ENCODE measurements around the gene PRPF8. TPM values are rescaled to one million over a fixed set of nuclear protein-coding genes. Genes with fewer than 3 reads are reported as not detected.
A peak's percentile ranks its signal among the peaks of the same experiment; 100 is the strongest.

PRPF8 gene
- total RNA-seq, 4 donors from 2014 or later = 138 to 390 (median 226) TPM

DNA sequence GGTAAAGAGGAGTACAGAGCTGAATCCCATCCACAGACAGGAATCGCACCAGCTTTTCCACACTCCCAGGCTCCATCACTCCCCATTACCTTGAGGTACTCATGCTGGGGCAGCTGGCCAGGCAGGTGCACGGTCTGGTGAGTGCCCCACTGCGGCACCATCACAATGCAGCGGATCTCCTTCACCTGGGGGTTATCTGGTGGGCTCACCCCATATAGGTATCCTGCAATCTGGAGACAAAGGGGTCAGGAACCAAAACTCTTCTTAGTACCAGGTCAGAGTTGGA, 33.2 kb downstream of the PRPF8 start:
- no peak for TF ChIP-seq POLR2A (IDR thresholded peaks at IDR 0.05)
- TF ChIP-seq, protein P1, sequence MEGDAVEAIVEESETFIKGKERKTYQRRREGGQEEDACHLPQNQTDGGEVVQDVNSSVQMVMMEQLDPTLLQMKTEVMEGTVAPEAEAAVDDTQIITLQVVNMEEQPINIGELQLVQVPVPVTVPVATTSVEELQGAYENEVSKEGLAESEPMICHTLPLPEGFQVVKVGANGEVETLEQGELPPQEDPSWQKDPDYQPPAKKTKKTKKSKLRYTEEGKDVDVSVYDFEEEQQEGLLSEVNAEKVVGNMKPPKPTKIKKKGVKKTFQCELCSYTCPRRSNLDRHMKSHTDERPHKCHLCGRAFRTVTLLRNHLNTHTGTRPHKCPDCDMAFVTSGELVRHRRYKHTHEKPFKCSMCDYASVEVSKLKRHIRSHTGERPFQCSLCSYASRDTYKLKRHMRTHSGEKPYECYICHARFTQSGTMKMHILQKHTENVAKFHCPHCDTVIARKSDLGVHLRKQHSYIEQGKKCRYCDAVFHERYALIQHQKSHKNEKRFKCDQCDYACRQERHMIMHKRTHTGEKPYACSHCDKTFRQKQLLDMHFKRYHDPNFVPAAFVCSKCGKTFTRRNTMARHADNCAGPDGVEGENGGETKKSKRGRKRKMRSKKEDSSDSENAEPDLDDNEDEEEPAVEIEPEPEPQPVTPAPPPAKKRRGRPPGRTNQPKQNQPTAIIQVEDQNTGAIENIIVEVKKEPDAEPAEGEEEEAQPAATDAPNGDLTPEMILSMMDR (IDR thresholded peaks at IDR 0.05) = no peak
- H3K27me3 ChIP-seq = no peaks in the 10 kb centered on the region
- H3K27ac ChIP-seq = no peak overlapping the region
- peaks cover 0 to 62% (median 0%) of the 10 kb centered on the region in 3 donors for H3K36me3 ChIP-seq
- no peak for DNase-seq
- no peaks in the 10 kb centered on the region for H3K9me3 ChIP-seq
- H3K4me3 ChIP-seq = no peak overlapping the region
- H3K4me1 ChIP-seq = peaks cover 8 to 31% (median 18%) of the 10 kb centered on the region in 4 donors

DNA sequence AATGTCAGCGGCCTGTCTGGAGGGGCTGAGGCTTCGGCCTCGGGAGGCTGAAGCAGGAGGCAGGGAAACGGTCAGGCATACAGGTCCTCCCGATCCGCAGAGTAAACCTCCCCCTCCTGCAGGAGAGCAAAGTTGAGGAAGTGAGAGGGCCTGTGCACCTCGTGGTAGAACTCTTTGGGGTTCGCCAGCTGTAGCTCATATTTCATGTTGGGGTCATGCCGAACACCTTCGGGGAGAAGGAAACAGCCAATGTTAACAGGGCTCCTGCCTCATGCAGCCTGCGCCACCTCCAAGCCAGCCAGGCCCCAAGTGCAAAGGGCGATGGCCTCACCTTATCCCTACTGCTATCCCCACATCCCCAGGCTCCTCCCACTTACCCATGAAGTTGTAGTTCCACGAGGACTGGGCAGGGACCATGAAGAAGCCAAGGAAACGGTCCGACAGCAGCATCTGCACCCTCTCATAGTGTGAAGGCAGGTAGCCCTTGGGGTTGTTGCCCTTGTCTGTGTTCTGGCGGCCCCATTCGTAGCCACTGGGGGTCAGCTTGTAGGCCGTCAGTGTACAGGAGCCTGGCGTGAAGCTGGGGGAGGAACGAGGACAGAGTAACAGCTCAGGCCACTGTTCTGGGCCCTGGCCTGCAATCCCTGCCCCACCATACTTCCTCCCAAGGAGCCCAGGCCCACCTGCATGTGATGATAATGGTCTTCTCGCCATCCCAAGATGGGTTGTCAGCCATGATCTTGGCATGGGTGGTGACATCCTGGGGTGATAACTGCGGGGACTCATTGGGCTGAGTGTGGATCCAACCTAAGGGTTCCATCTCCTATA, 33.7 kb downstream of the PRPF8 start:
- peak in 1 of 3 donors; percentile 71 for DNase-seq
- H3K36me3 ChIP-seq = peaks cover 0 to 56% (median 0%) of the 10 kb centered on the region in 3 donors

DNA sequence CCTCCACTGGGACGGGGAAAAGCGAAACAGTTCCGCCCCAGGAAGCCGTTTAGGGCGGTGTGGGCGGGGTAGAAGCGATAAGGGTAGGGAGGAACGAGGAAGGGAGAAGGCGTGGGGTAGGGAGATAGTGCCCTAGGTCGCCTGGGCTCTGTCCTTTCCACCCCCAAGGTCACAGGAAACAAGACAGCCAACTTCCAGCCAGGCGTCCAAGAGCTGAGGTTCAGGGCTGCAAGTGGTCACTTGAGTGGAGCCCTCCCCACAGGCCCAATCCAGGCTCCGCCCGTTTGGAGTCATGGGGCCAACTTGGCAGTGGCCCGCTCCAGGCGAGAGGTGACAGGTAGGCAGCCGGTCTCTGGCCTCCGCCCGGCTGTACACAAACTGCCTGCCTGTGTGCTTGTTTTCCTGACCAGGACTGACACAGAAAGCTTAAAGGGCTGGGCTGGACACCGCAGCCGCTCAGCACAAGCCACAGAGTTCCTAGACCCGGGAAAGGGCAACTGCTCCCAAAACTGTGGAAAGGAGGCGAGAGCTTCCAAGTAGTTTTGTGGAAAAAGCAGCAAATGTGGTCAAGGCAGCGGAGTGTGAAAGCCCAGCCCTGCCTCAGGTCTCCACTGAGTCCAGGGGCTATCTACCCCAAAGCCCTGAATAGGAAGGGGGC, 34.7 kb downstream of the PRPF8 start, which contains the start of gene RILP:
Gene RILP, minus strand, starts transcription at position 23 of the 658 bp plus-strand sequence. CDS start 62 bp downstream, outside the sequence.
- peak; percentile 50 to 92 (median 89) for DNase-seq
- Histone ChIP-seq H3K27ac (peak within 1 kb of the TSS; percentile 86 to 100 (median 94)), H3K27me3 (no peaks in the 10 kb centered on the region), H3K4me1 (peaks cover 8 to 31% (median 18%) of the 10 kb centered on the region in 4 donors), H3K4me3 (peak within 1 kb of the TSS; percentile 63 to 95 (median 78)), H3K9me3 (no peaks in the 10 kb centered on the region), H3K36me3 (peaks cover 0 to 47% (median 0%) of the 10 kb centered on the region in 3 donors)
- TF ChIP-seq, protein P1 (IDR thresholded peaks at IDR 0.05) = no peak
- peak; percentile 27 to 70 for TF ChIP-seq POLR2A (IDR thresholded peaks at IDR 0.05)

More for the DNA sequence above, 33.7 kb downstream of the PRPF8 start:
- TF ChIP-seq, protein P1 (IDR thresholded peaks at IDR 0.05) = no peak
- peak; percentile 25 to 59 for TF ChIP-seq POLR2A (IDR thresholded peaks at IDR 0.05)
- H3K27me3 ChIP-seq = no peaks in the 10 kb centered on the region
- H3K4me3 ChIP-seq = peak overlapping the region in 1 of 4 donors; percentile 91
- peaks cover 8 to 31% (median 18%) of the 10 kb centered on the region in 4 donors for H3K4me1 ChIP-seq
- H3K9me3 ChIP-seq = no peaks in the 10 kb centered on the region
- H3K27ac ChIP-seq = peak overlapping the region; percentile 86 to 100 (median 94)

DNA sequence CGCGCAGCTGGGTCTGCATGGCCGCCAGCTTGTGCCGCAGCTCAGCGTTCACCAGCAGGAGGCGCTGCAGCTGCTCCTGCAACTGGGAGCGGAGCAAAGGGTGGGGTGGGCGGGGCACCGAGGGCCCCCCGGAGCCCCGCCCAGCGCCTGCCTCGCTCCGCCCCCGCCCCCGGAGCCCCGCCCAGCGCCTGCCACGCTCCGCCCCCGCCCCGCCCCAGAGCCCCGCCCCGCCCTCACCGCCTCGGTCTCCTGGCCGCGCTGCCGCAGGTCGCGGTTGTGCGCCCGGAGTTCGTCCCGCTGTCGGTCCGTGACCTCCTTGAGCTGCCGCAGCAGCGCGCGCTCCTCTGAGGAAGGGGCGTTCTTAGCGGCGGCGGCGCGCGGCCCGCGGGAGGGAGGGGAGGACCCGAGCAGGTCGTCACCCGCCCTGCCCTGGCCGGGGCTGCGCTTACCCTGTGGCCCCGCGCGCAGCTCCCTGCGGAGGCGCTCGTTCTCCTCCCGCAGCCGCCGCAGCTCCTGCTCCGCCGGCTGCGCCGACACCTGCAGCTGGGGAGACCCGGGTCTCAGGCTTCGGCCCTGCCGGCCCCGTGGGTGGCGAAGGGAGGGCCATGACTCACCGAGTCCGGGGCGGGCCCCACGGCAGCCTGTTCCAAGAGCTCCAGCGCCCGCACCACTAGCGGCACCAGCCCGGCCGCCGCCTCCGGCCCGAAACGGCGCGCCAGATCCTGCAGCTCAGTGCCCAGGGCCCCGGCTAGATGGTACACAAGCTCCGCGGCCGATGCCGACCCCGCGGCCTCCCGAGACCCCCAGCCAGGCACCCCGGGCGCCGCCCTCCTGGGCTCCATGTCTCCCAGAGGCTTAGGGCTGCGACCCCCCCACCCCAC, 35.5 kb downstream of the PRPF8 start:
- Histone ChIP-seq H3K36me3 (peaks cover 0 to 39% (median 0%) of the 10 kb centered on the region in 3 donors), H3K4me3 (peak overlapping the region; percentile 63 to 95 (median 78)), H3K4me1 (peaks cover 8 to 39% (median 22%) of the 10 kb centered on the region in 4 donors), H3K9me3 (no peaks in the 10 kb centered on the region), H3K27ac (peak overlapping the region; percentile 86 to 100 (median 94)), H3K27me3 (no peaks in the 10 kb centered on the region)
- peak; percentile 95 to 98 (median 97) for DNase-seq
- TF ChIP-seq, protein P1 (IDR thresholded peaks at IDR 0.05) = peak in 3 of 6 experiments; percentile 96 to 99 (median 98)
- peak; percentile 83 to 88 for TF ChIP-seq POLR2A (IDR thresholded peaks at IDR 0.05)
